Colonic mucosa (tissue), 4 donors: Measurements from ENCODE around the gene ARHGAP27. TPM values are rescaled to one million over a fixed set of nuclear protein-coding genes. Genes with fewer than 3 reads are reported as not detected.
"Not testable (repeated sequence)": the region's sequence is repeated elsewhere in the genome, so short reads cannot be mapped to it uniquely, and the experiment has no call there.

Experiments
- DNase-seq: peaks from one replicate; pipeline ENCODE4 v3.0.0-alpha.2; 2020
- H3K27ac ChIP-seq: fragments of 200-600 bp; one replicate; pipeline ENCODE4 v1.8.0; 2021
- H3K27me3 ChIP-seq: fragments of 200-600 bp; one replicate; pipeline ENCODE4 v1.8.0; 2021
- H3K36me3 ChIP-seq: fragments of 200-600 bp; one replicate; pipeline ENCODE4 v1.8.0; 2021
- H3K4me1 ChIP-seq: fragments of 200-600 bp; one replicate; pipeline ENCODE4 v1.8.0; 2021; ENCODE audit warnings: mild to moderate bottlenecking
- H3K4me3 ChIP-seq: fragments of 200-600 bp; one replicate; pipeline ENCODE4 v1.8.0; 2021
- H3K9ac ChIP-seq, 2 donors: one replicate each; pipeline ENCODE4 v1.7.0; 2013; ENCODE audit warnings: control low read depth in 2 of 2, low read depth in 2 of 2, low read length in 2 of 2
- H3K9me3 ChIP-seq: fragments of 200-600 bp; one replicate; pipeline ENCODE4 v1.8.0; 2021
- intact Hi-C: fragments of 100-400 bp; cut with DNase I; formaldehyde crosslinking; loops from one replicate; pipeline ENCODE4 v1.14.1; 2022
- total RNA-seq, 2 donors: library from RNA; stranded (reverse); fragmentation: NEBNext Ultra II Directional in 1 of 2; extraction: Animal tissue kit (Norgen Biotek cat#: 25700) in 1 of 2; gene quantifications; one replicate each; pipeline ENCODE4 v1.2.1, GENCODE V29; 2021
- TF ChIP-seq, protein P1 (sequence below): fragments of 200-600 bp; IDR thresholded peaks from one replicate; pipeline ENCODE4 v1.8.0; 2022; ENCODE audit warnings: antibody characterized with exemption, mild to moderate bottlenecking
- donor health status: healthy.
- donor health status: DM: no; HTN: no; CAD: no.
- donor health status: DM: no; HTN: no; CAD: no.

The ARHGAP27 gene
- total RNA-seq, 2 donors from 2014 or later: 107 to 165 TPM

- H3K4me3 ChIP-seq, intact Hi-C loops: not testable (repeated sequence)
These were observed 11.6 kb upstream of the ARHGAP27 start for GRCh38 chr17:45444301-45444700.

DNA sequence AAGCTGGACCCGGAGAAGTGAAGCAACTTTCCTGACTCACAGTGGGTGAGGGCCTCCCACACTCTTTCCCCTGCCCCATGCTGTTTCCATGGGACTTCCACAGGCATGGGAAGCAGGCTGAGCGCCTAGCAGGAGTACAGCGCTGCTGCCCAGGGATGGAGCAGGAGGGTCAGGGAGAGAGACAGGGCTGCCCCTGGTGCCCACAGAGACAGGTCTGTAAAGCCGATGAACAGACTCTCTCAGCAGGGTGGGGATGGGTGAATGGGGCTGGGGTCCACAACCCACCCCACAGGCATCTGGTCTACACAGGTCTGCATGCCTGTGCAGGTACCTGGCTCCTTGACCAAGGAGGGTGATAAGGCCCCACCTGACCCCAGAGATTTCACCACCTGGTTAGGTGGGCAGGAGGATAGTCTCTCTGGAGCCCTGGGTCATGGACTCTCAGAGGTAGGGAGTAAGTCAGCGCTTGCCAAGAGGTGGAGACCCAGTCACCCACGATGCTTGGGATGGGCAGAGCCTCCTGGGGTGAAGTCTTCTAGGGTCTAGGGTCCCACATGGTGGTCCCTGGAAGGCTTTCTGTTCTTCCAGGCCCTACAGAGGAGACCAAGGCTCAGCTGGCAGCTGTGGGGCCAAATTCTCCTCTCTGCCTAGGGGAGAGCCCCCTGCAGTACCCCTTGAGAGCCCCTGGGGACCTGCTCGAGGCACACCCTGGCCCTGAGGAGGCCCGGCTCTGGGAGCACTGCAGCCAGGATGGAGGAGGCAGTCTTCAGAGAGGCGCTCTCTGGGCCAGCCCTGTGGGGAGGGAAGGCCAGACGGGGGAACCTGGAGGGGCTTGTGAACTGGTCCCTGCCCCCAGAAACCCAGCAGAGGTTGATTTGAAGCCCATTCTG, 10.9 kb upstream of the ARHGAP27 start:
- H3K27me3 ChIP-seq, H3K4me1 ChIP-seq, H3K27ac ChIP-seq, H3K36me3 ChIP-seq, H3K9ac ChIP-seq, H3K9me3 ChIP-seq, H3K4me3 ChIP-seq, DNase-seq, intact Hi-C loops: not testable (repeated sequence)

More at GRCh38 chr17:45444301-45444700, 11.6 kb upstream of the ARHGAP27 start:
- not testable (repeated sequence) for H3K27me3 ChIP-seq, H3K9ac ChIP-seq, DNase-seq, H3K4me1 ChIP-seq, H3K9me3 ChIP-seq, H3K27ac ChIP-seq, H3K36me3 ChIP-seq

- H3K4me3 ChIP-seq: no peak overlapping the region
- TF ChIP-seq, protein P1, sequence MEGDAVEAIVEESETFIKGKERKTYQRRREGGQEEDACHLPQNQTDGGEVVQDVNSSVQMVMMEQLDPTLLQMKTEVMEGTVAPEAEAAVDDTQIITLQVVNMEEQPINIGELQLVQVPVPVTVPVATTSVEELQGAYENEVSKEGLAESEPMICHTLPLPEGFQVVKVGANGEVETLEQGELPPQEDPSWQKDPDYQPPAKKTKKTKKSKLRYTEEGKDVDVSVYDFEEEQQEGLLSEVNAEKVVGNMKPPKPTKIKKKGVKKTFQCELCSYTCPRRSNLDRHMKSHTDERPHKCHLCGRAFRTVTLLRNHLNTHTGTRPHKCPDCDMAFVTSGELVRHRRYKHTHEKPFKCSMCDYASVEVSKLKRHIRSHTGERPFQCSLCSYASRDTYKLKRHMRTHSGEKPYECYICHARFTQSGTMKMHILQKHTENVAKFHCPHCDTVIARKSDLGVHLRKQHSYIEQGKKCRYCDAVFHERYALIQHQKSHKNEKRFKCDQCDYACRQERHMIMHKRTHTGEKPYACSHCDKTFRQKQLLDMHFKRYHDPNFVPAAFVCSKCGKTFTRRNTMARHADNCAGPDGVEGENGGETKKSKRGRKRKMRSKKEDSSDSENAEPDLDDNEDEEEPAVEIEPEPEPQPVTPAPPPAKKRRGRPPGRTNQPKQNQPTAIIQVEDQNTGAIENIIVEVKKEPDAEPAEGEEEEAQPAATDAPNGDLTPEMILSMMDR: no peak
- H3K4me1 ChIP-seq: peaks cover 4% of the 10 kb centered on the region
- H3K36me3 ChIP-seq: no peaks in the 10 kb centered on the region
- H3K27me3 ChIP-seq: no peaks in the 10 kb centered on the region
- intact Hi-C loops: no loop called here
- DNase-seq: no peak
- H3K27ac ChIP-seq: no peak overlapping the region
- H3K9ac ChIP-seq: no peak overlapping the region
- H3K9me3 ChIP-seq: no peaks in the 10 kb centered on the region
These were observed 9.0 kb upstream of the ARHGAP27 start for GRCh38 chr17:45441526-45442310.

DNA sequence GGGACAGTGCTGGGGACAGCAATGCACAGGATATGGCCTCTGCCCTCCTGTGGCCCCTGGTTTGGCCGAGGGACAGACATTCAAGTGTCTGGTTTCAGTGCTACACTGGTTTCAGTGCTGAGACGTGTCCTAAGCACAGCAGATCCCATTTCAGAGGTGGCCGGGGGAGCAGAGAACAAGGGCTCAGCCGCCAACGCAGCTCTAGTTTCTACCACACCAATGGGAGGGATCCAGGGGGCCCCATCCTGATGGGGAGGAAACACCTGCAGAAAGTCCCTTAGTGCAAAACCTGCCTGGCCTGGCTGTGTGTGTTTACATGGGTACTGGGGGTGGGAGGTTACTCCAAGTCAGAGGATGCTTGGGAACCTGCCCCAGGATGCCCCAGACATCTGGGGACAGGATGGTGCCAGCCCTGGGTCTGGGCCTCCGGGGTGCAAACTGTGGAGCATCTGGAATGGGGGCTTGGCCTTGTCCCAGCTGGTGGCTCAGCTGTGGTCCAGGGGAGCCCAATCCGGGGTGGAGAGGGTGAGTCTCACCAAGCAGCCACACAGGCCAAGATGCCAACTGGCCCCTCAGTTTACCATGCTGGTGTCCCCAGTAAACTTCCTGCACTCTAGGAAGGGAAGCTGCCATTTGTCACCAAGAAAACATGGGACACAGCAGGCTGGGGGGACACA, 8.3 kb upstream of the ARHGAP27 start:
- not testable (repeated sequence) for H3K4me3 ChIP-seq

GRCh38 chr17:45440161-45440778, 7.6 kb upstream of the ARHGAP27 start:
- no peaks in the 10 kb centered on the region for H3K9me3 ChIP-seq
- H3K36me3 ChIP-seq: no peaks in the 10 kb centered on the region
- no peaks in the 10 kb centered on the region for H3K27me3 ChIP-seq
- peaks cover 4% of the 10 kb centered on the region for H3K4me1 ChIP-seq
- peak overlapping the region in 1 of 2 donors; percentile 5 for H3K9ac ChIP-seq
- H3K4me3 ChIP-seq: no peak overlapping the region
- no peak for DNase-seq
- intact Hi-C loops: no loop called here
- TF ChIP-seq, protein P1: no peak
- no peak overlapping the region for H3K27ac ChIP-seq

More for the DNA sequence above, 8.3 kb upstream of the ARHGAP27 start:
- DNase-seq, H3K27ac ChIP-seq, H3K4me1 ChIP-seq, H3K36me3 ChIP-seq, intact Hi-C loops, H3K27me3 ChIP-seq, H3K9me3 ChIP-seq: not testable (repeated sequence)
- peak overlapping the region in 1 of 2 donors; percentile 5 for H3K9ac ChIP-seq

DNA sequence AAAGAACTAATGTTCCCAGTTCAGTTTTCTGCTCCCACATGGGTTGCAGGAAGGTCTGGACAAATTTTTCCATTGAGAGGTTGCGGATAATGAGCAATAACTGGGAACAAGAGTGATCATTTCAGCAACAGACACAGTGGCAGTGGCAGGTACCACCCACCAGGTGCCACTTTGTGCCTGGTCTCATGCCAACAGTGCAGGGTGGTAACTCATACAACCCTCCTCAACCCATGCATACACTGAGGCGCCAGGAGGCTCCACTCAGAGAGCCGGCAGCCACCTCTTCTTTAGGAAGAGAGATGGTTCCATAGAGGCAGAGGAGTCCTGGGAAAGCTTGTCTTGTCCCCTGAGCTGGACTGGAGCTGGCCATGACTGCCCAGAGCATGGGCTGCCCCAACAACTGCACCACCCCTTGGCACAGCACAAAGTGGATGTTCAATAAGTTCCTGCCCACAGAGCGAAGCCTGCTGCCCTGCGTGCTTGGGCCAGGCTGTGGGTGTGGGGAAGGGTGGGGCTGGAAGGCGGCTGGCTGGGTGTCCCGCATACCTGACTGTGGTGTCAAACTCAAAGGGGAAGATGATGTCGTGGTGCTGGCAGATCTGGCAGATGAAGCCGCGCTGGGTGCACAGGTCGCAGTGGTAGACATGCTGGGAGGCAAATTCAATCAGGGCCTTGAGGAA, 6.4 kb upstream of the ARHGAP27 start:
- H3K9ac ChIP-seq: no peak overlapping the region

More for the DNA sequence above, 6.4 kb upstream of the ARHGAP27 start:
- Histone ChIP-seq H3K4me3 (no peak overlapping the region), H3K36me3 (no peaks in the 10 kb centered on the region), H3K4me1 (peaks cover 4% of the 10 kb centered on the region), H3K27ac (no peak overlapping the region), H3K9me3 (no peaks in the 10 kb centered on the region), H3K27me3 (no peaks in the 10 kb centered on the region)
- DNase-seq: peak; percentile 64
- TF ChIP-seq, protein P1: no peak
- intact Hi-C loops: no loop called here
